NOMO-1 treated with dmso at 0.1 percent for 144 hours (cell line): ENCODE results near the gene CEBPZ.
A peak's percentile ranks its signal among the peaks of the same experiment; 100 is the strongest.
"Not testable (repeated sequence)": the region's sequence is repeated elsewhere in the genome, so short reads cannot be mapped to it uniquely, and the experiment has no call there.

ENCODE experiments used
- DNase-seq: peaks from one replicate; lab custom pipeline; 2025; ENCODE audit not compliant: unreplicated experiment; lab: John Stamatoyannopoulos, UW

Gene CEBPZ

DNA sequence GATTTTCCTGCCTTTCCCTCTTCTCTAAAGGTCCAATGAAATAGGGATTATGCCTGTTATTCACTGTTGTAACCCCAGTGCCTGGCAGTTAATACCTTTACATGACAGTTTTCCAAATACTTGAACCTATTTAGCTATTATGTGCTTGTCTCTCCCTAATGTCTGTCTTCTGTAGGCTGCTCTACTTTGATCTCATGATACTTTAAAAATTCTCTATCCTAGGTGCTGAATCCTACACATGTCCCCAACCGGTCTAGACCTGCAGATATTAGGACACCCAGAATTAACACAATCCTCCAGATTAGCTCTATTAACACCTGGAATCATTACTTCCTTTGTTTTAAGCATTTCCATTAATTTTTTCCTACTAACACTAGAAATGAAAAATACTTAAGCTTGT is 7.3 kb downstream of the CEBPZ start:
- DNase-seq = no peak

DNA sequence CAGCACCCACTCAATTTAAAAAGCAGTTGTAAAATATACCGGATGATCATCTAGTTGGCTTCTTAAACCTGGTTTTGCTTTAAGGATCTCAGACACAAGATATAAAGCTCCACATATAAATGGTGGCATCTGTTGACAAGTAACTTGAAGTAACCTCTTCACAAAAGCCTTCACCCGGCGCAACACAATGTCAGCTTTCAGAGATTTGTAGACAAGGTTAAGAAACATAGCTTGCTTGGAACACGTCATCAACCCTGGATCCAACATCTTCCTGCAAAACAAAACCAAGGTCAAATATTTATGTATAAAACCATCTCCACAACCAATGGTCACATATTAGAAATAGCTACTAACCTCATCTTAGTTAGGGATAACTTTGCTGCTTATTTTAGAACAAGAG is 8.3 kb downstream of the CEBPZ start:
- no peak for DNase-seq

DNA sequence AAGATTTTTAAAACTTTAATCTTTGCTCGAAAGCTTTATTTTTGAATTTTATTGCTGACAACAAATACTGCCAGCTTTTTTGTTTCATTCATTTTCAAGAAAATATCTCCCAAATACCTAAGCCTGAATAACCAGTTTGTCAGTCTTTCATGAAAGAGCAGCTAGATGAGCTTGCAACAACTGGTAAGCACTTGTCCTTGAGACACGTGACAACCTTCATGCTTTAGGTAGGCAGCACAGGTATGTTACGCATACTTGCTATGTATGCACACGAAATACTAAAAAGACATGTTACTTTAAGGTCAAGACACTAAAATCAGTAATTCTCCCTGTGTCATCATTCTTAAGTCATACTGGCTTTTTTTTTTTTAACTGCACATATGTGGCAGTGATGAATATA is 12.3 kb downstream of the CEBPZ start:
- no peak for DNase-seq

DNA sequence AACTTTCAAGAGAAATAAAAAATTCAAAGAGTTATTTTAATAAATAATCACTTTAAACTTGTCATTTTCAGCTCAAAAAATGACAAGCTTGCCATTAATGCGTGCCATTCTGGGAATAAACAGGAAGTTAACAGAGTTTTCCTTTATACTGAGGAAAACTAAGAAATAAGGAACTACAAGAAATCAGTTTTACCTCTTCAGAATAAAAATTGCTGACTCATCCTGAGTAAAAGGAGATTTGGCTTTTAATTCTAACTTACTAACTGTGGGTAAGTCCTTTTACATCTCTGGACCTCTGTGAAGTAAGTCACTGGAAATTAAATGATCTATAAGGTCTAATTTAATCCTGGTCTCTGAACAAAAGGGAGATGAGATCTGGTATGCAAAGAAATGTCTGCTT is 16.1 kb downstream of the CEBPZ start:
- DNase-seq = no peak

DNA sequence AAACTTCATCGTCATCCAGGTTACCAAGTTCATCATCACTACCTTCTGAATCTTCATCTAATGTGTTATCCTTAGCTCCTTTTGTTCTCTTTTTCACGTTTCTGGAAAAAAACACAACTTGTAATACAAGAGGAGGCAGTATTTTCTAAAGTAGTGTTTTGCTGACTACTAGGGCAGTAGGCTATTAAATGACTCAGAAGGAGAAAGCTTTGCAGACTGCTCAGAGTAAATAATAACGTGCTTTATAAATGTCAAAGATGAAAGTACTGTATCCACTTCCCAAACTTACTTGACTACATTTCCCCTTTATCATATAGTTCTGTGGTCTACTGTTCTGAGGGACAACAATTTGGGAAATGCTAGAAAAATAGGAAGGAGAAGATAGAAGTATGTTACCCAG is 19.5 kb downstream of the CEBPZ start:
- no peak for DNase-seq

DNA sequence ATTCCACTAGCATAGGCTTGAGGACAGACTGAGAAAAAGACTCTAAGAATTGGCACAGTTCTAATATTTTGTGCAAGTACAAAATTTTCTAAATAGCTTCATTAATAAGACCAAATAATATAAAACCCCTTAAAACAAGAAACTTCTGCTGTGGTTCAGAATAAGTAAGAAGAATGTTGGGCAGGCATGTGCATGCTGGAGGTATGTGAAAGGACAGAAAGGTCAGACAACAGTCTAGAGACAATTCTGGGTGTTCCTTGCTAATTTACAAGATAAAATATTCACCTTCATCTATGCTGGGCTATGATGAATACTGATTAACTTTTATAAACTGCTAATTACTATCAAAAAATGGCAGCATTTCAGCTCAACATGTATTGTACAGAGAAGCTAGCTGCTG is 20.2 kb downstream of the CEBPZ start:
- no peak for DNase-seq

DNA sequence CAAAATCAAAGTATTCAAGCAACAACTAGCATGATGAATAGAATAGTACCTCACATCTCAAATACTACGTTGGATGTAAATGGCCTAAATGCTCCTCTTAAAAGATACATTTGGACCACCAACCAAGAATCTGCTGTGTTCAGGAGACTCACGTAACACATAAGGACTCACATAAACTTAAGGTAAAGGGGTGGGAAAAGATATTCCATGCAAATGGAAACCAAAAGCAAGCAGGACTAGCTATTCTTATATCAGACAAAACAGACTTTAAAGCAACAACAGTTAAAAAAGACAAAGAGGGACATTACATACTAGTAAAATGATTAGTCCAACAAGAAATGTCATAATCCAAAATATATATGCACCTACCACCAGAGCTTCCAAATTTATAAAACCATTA is 24.6 kb downstream of the CEBPZ start:
- not testable (repeated sequence) for DNase-seq

DNA sequence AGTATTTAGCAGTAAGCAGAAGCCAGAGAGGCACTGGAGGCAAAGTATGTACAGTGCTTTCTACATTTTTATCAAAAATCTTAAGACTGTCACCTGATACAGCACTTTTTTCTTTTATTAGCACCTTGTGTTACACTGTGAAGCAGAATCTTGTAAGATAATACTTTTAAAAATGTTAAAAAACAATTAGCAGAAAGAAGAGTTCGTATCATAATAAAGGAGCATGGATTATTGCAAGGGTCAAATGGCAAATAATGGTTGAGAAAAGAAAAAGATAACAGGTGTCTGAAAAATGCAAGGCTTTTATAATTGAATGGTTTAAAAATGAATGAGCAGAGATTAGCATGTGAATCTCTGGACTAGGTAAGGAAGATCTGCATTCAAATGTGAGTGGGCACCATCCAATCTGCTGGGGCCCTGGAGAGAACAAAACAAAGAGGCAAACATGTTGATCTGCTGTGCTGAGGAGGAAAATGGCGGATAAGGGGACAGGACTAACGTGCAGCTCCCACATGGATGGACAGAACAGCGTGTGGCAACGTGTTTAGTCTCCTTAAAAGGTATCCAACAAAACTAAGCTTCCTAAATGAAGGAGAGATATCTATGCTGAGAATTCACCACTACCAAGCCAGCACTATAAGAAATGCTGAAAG is 25.6 kb downstream of the CEBPZ start:
- DNase-seq = no peak

DNA sequence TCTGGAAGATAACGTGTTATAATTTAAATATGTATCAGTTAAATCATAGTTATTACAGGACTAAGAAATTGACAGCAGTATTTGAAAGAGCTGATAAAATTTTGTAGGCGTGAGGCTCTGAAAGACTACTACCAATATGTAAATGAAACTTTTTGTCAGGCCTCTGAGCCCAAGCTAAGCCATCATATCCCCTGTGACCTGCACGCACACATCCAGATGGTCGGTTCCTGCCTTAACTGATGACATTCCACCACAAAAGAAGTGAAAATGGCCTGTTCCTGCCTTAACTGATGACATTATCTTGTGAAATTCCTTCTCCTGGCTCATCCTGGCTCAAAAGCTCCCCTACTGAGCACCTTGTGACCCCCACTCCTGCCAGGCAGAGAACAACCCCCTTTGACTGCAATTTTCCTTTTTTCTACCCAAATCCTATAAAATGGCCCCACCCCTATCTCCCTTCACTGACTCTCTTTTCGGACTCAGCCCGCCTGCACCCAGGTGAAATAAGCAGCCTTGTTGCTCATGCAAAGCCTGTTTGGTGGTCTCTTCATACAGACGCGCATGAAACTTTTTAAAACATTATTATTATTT is 26.2 kb downstream of the CEBPZ start:
- not testable (repeated sequence) for DNase-seq

DNA sequence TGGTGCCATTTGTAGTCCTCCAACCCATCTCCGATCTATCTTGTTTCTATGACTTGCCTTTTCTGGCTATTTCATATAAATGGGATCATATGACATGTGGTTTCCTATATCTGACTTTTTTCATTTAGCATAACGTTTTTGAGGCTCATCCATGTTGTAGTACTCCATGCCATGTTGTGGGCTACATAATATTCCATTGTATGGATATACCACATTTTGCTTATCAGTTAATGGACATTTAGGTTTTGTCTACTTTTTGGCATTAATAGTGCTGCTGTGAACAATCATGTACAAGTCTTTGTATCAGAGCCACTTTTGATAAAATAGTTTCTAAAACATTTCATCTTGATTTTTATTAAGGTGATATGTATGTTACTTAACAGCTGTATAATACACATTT is 27.7 kb downstream of the CEBPZ start:
- no peak for DNase-seq

DNA sequence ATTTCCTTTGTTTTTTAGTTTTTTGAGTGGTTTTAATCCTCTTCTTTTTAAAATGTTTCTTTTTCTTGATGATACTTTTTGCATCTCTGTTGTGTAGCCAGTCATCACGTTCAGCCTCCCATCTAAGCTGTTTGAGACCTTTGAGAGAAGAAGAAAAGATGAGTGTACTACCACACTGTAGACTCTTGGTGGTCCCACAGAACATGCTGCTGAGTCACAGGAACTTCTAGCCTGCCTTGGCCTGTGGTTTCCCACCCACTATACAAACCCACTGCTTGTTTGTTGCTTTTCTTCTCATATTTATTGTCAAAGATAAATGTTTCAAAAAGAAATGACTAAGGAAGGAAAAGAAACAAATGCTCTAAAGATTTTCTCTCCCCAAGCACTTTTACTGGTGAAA is 29.6 kb downstream of the CEBPZ start:
- no peak for DNase-seq

DNA sequence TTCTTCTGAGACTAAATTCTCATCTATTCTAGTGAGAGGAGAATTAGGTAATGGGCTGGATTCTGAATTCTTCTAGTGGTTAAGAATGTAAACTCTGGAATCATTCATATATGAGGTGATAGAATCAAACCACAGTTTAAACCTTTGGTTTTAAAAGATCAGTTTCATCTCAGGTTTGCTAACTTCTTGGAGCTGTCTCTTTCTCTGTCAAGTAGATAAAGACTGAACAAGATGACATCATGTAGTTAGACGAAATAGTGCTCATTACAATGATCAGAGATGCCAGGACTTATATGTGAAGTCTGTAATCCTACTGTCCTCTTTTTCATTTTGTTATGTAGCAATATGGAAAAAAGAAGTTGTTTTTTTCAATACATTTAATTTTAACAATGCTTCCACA is 30.2 kb downstream of the CEBPZ start:
- no peak for DNase-seq

DNA sequence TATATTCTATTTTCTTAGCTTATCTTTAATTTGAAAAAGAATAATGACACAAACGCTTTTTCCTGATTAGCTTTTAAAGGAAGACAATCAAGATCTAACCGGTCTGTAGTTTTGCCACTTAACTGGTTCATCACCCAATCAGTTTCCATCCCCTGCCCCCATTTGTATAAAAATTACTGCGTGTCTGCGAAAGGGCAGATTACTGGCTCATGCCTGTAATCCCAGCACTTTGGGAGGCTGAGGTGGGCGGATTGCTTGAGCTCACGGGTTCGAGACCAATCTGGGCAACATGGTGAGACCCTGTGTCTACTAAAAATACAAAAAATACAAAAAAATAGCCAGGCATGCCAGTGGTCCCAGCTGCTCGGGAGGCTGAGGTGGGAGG is 32.7 kb downstream of the CEBPZ start:
- no peak for DNase-seq

DNA sequence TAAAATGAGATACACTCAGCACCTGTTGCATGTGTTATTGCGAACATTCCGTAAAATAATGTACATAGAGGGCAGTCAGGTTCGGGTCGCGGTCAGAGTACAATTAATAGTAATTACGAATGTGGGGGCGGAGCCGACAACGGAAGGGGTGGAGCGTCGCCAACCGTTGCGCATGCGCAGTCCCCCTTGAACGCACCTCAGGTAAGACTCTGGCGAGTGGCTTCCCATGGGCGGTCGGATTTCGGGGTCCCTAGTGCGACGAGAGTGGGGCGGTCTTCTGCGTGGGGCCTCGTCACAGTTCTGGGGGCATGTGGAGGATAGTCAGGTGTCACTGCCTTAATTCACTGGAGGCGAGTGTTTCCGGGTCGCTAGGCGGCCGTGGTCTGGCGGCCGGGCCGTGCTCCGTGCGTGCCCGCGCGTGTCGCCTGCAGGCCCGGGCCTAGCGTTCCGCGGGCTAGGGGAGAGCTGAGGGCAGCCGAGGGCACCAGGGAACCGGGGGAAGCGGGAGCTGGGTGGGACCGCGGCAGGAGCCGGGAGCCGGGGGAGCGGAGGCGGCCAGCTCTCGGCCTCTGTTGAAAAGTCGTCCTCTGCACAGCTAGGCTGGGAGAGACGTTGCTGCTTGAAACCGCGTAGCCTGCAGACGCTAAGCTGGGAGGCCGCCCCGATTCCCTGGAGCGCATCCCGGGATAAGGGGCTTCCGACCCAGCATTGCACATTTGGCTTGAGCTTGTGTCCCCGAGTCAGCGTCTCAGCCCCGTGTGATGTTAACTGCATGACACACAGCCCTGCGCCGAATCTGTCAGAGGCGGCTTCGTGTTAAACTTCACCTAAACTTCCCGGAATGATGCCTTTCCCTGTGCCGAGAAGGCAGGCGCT is 34.8 kb downstream of the CEBPZ start, which contains the start of gene CEBPZOS:
Gene CEBPZOS, plus strand, starts transcription at position 177 of the 876 bp plus-strand sequence. CDS start 3,209 bp downstream, outside the sequence.
- DNase-seq = peak; percentile 61

DNA sequence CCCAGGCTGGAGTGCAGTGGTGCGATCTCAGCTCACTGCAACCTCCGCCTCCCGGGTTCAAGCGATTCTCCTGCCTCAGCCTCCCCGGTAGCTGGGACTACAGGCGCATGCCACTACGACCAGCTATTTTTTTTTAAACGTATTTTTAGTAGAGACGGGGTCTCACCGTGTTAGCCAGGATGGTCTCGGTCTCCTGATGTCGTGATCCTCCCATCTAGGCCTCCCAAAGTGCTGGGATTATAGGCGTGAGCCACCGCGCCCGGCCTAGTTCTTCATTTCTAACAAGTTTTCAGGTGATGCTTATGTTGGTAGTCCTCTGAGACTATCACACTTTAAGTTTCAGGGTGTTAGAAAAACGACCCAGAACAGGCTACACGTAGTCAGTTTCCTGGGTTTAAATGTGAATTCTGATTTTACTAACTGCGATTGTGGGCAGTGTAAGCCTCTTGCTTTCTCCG is 35.5 kb downstream of the CEBPZ start:
- not testable (repeated sequence) for DNase-seq

DNA sequence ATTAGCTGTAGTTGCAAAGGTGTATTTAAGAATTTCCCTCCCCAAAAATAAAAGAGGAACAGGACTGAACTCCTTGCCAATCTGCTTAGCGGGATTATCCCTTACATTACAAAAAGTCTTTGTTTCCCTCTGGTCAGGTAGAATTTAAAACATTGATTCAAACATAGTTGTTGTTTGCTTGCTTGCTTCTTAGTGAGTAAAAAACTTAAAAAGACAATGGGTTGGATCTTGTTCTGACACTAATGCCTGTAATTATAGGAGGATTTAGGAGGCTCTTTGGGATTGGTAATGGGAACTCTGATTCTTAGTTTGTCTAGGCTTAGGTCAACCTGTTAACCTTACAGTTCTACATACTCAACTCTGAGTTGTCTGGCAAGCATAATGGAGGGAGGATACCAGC is 38.8 kb downstream of the CEBPZ start:
- no peak for DNase-seq

DNA sequence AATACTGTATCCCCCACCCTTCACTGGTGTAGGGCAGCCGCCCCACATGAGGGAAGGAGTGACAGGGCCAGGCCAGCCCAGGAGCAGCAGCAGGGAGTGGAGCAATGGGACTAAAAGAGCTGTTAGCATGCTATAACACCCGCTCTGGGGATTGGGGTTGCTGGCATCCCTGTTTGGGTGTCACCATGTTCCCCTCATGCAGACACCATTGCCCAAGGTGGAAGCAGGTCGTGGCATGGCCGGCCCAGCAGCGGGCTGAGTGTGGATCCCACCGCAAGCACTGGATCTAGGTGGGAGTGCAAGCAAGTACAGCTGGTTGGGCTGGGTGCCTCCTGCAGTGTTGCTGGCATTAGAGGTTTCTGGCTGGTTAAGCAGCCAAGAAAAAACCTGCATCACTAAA is 39.6 kb downstream of the CEBPZ start:
- no peak for DNase-seq

DNA sequence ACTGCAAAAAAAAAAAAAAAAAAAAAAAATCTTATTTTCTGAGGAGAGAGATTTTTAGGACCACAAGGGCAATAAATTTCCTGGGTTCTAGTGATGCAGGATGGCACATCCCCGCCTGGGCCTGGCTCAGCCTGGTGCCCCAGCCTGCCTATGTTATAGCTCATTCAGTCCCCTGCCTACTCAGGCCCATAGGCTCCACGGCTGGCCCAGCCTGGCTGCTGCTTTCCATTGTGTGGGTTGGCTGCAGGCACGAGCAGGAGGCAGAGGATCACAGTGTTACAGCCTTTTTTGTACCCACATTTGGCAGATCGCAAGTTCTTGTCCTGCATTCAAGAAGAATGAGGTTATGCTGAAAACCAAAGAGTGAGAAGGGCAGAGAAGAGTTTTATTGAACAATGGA is 40.1 kb downstream of the CEBPZ start:
- no peak for DNase-seq

DNA sequence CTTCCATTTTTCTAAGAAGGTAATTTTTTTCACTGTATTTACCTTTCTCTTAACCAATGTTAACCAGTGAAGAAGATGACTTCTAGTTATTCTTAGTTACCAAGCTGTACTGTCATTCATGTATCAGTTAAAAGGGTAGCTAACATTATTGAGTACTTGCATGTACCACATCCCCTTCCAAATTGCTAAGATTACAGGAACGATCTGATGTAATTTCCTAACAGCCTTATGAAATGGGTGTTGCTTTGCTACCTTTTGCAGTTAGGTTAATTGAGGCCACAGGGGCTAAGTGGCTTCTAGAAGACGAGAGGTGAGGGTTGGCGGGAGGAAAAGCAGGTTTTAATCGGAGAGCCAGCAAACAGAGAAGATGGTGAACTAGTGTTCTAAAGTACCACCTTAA is 41.1 kb downstream of the CEBPZ start:
- DNase-seq = peak; percentile 60

DNA sequence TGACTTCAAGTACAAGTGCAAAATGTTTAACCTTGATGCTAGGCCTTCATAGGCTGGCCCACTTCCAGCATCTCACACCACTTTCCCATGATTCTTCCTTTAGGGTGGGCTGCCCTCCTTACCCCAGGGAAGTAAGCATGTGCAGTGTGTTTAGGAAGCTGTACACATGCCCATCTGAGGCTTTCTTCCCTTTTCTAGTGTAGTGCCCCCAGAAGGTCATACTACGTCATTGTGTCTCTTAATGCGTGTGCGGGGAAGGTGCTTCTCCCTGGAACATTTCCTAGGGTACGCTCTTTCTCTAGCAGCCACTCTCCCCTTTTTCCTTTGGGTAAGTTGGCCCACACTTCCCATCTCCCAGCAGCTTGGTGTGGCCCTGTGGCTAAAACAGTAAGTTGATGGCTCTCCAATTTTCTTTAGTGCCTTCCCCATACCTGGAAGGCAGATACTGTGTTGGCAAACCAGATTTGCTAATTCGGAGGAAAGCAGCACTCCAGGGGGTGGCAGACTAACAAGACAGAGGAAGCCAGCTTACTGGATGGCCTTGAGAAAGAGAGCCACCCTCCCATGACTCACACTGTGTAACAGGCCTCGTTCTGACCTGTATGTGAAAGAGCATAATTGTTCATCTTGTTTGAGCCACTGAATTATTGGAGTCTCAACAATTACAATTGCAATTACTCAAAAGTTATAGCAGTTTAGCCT is 41.8 kb downstream of the CEBPZ start:
- DNase-seq = peak; percentile 78

DNA sequence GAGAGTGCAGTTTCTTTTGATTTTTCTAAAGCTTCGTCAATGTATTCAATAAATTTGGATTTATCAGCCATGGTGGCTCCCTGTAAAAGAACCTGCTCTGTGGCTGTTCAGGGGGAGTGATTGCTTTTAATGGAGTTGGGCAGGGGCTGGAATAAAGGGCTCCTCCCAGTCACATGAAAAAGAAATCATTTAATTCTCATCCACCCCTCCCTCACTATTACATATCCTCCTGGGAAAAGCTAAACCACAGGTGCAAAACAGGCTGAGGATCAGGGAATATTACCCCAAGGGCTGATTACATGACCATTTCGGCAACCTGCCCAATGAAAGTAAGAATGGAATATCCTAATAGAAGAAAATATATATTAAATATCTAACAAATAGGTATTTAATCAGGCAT is 42.8 kb downstream of the CEBPZ start, which contains the start of gene SULT6B1:
Gene SULT6B1, minus strand, starts transcription at position 101 of the 400 bp plus-strand sequence. Its CDS starts 30 bp downstream, at position 71.
- DNase-seq = no peak
